Aorta (tissue), 5 donors: ENCODE measurements around the gene RPN2. TPM values are rescaled to one million over a fixed set of nuclear protein-coding genes. Genes with fewer than 3 reads are reported as not detected.

Experiments used
- ATAC-seq: fragments of 200-7000 bp; cut with Tn5 transposase; one replicate; pipeline ENCODE4 v1.9.1; 2022; ENCODE audit warnings: moderate library complexity; ENCODE audit not compliant: low FRiP score
- DNase-seq, 2 donors: peaks; one replicate each; pipeline ENCODE4 v3.0.0-alpha.2; 2020
- H3K27ac ChIP-seq, 2 donors: one replicate each; pipeline ENCODE4 v1.5.1; 2013; ENCODE audit warnings: low read length in 2 of 2, mild to moderate bottlenecking in 2 of 2, moderate library complexity in 2 of 2, control low read depth in 1 of 2, inconsistent platforms in 1 of 2, low read depth in 1 of 2
- H3K27me3 ChIP-seq, 2 donors: one replicate each; pipeline ENCODE4 v1.6.1; 2013; ENCODE audit warnings: control low read depth in 1 of 2, low read length in 1 of 2, mild to moderate bottlenecking in 1 of 2, moderate library complexity in 1 of 2; ENCODE audit not compliant: insufficient read depth in 2 of 2, control insufficient read depth in 1 of 2
- H3K36me3 ChIP-seq, 2 donors: one replicate each; pipeline ENCODE4 v1.6.1; 2013; ENCODE audit warnings: control low read depth in 1 of 2, low read length in 1 of 2, mild to moderate bottlenecking in 1 of 2; ENCODE audit not compliant: insufficient read depth in 2 of 2, control insufficient read depth in 1 of 2
- H3K4me1 ChIP-seq, 2 donors: one replicate each; pipeline ENCODE4 v1.6.1; 2013; ENCODE audit warnings: low read length in 2 of 2, control low read depth in 1 of 2, mild to moderate bottlenecking in 1 of 2, moderate library complexity in 1 of 2; ENCODE audit not compliant: insufficient read depth in 2 of 2, control insufficient read depth in 1 of 2
- H3K4me3 ChIP-seq, 2 donors: one replicate each; pipeline ENCODE4 v1.5.1; 2013; ENCODE audit warnings: low read length in 2 of 2, control low read depth in 1 of 2, mild to moderate bottlenecking in 1 of 2
- H3K9me3 ChIP-seq: one replicate; pipeline ENCODE4 v1.6.1; 2013; ENCODE audit warnings: mild to moderate bottlenecking, low read length; ENCODE audit not compliant: control insufficient read depth
- WGBS, 2 donors: extraction: QIAGEN DNeasy Blood & Tissue Kit; methylation state at CpG; one replicate each; pipeline ENCODE4 v1.1.7; 2013; 5-methylcytosine and 5-hydroxymethylcytosine counted together
- intact Hi-C, 2 donors: fragments of 100-400 bp; cut with DNase I; formaldehyde crosslinking; loops; one replicate each; pipeline versions ENCODE4 v1.14.2 to v1.15.0; 2022
- polyA plus RNA-seq, 2 donors: library from polyadenylated mRNA; stranded (reverse); fragments of 200-250 nt; gene quantifications; one replicate each; pipeline ENCODE4 v1.2.3, GENCODE V29; 2013
- total RNA-seq, 2 donors: library from RNA; stranded (reverse); fragmentation: NEBNext Ultra II Directional; extraction: Animal tissue kit (Norgen Biotek cat#: 25700); gene quantifications; one replicate each; pipeline ENCODE4 v1.2.1, GENCODE V29; 2021
- donor health status: healthy with polysubstance abuse.
- donor health status: Bipolar disorder and iron deficiency.
- donor health status: DM: no; HTN: no; CAD: no.
- donor health status: DM: no; HTN: no; CAD: no.
- donor health status: DM: yes; HTN: yes; CAD: no.

Gene RPN2
- total and polyA plus RNA-seq, 4 donors: 47.2 to 137 (median 121) TPM

GRCh38 chr20:37163832-37164554 lies 15.1 kb upstream of the RPN2 start:
- intact Hi-C loops: no loop called here
- Histone ChIP-seq H3K4me3 (no peak overlapping the region), H3K27ac (no peak overlapping the region), H3K9me3 (no peaks in the 10 kb centered on the region), H3K36me3 (no peaks in the 10 kb centered on the region), H3K27me3 (no peaks in the 10 kb centered on the region), H3K4me1 (no peaks in the 10 kb centered on the region)
- no peak for ATAC-seq
- 92 to 94% methylated on average over 4 of the region's 4 CpGs for WGBS, 2 donors
- no peak for DNase-seq

GRCh38 chr20:37165031-37165430 lies 14.1 kb upstream of the RPN2 start:
- DNase-seq (no peak), ATAC-seq (no peak)
- H3K4me3 ChIP-seq: no peak overlapping the region
- H3K36me3 ChIP-seq: no peaks in the 10 kb centered on the region
- WGBS, 2 donors: 97 to 100% methylated on average over 1 of the region's 1 CpG
- H3K27me3 ChIP-seq: no peaks in the 10 kb centered on the region
- no peaks in the 10 kb centered on the region for H3K9me3 ChIP-seq
- H3K27ac ChIP-seq: no peak overlapping the region
- H3K4me1 ChIP-seq: no peaks in the 10 kb centered on the region
- intact Hi-C loops: no loop called here

GRCh38 chr20:37166867-37167266 lies 12.3 kb upstream of the RPN2 start:
- Histone ChIP-seq H3K4me3 (no peak overlapping the region), H3K4me1 (no peaks in the 10 kb centered on the region), H3K9me3 (no peaks in the 10 kb centered on the region), H3K36me3 (no peaks in the 10 kb centered on the region), H3K27me3 (no peaks in the 10 kb centered on the region), H3K27ac (no peak overlapping the region)
- intact Hi-C loops: no loop called here
- no peak for DNase-seq
- ATAC-seq: no peak
- 98 to 100% methylated on average over 5 of the region's 5 CpGs for whole genome bisulfite sequencing, 2 donors

GRCh38 chr20:37172836-37173235 lies 6.3 kb upstream of the RPN2 start:
- intact Hi-C loops: no loop called here
- Histone ChIP-seq H3K4me3 (no peak overlapping the region), H3K9me3 (no peaks in the 10 kb centered on the region), H3K4me1 (no peaks in the 10 kb centered on the region), H3K27ac (no peak overlapping the region), H3K27me3 (no peaks in the 10 kb centered on the region), H3K36me3 (no peaks in the 10 kb centered on the region)
- WGBS, 2 donors: 92 to 95% methylated on average over 4 of the region's 4 CpGs
- DNase-seq (no peak), ATAC-seq (no peak)

- Histone ChIP-seq H3K9me3 (no peaks in the 10 kb centered on the region), H3K36me3 (no peaks in the 10 kb centered on the region), H3K27me3 (no peaks in the 10 kb centered on the region), H3K4me1 (peaks cover 0 to 4% of the 10 kb centered on the region in 2 donors), H3K4me3 (peak overlapping the region; percentile 65 to 91), H3K27ac (peak overlapping the region in 1 of 2 donors; percentile 98)
- no peak for ATAC-seq
- WGBS, 2 donors: 8% methylated on average over 15 of the region's 15 CpGs
- DNase-seq: no peak
- intact Hi-C loops: no loop called here
Measured at GRCh38 chr20:37179683-37180524, 774 bp downstream of the RPN2 start.

- no peak for DNase-seq
- no peak for ATAC-seq
Measured at GRCh38 chr20:37185686-37186085, 6.6 kb downstream of the RPN2 start.

GRCh38 chr20:37188787-37189186 lies 9.7 kb downstream of the RPN2 start:
- no peaks in the 10 kb centered on the region for H3K9me3 ChIP-seq
- no peaks in the 10 kb centered on the region for H3K4me1 ChIP-seq
- WGBS, 2 donors: 83 to 91% methylated on average over 7 of the region's 7 CpGs
- no peak overlapping the region for H3K4me3 ChIP-seq
- DNase-seq (no peak), ATAC-seq (no peak)
- intact Hi-C loops: no loop called here
- no peak overlapping the region for H3K27ac ChIP-seq
- H3K36me3 ChIP-seq: peaks cover 0 to 3% of the 10 kb centered on the region in 2 donors
- no peaks in the 10 kb centered on the region for H3K27me3 ChIP-seq

More at GRCh38 chr20:37185686-37186085, 6.6 kb downstream of the RPN2 start:
- no peak overlapping the region for H3K4me3 ChIP-seq
- H3K36me3 ChIP-seq: peaks cover 0 to 3% of the 10 kb centered on the region in 2 donors
- 92 to 97% methylated on average over 5 of the region's 5 CpGs for WGBS, 2 donors
- no peaks in the 10 kb centered on the region for H3K9me3 ChIP-seq
- peaks cover 0 to 1% of the 10 kb centered on the region in 2 donors for H3K4me1 ChIP-seq
- H3K27me3 ChIP-seq: no peaks in the 10 kb centered on the region
- H3K27ac ChIP-seq: no peak overlapping the region
- intact Hi-C loops: no loop called here

GRCh38 chr20:37189416-37190016 lies 10.4 kb downstream of the RPN2 start:
- intact Hi-C loops: loop anchor here in 1 of 2 donors (10.0 kb wide), 1 partner anchor 75 kb away; the partner anchor contains the start of gene GHRH
- 55 to 61% methylated on average over 6 of the region's 6 CpGs for WGBS, 2 donors
- H3K36me3 ChIP-seq: peaks cover 0 to 3% of the 10 kb centered on the region in 2 donors

More at GRCh38 chr20:37189416-37190016, 10.4 kb downstream of the RPN2 start:
- DNase-seq (no peak), ATAC-seq (no peak)
- Histone ChIP-seq H3K4me3 (no peak overlapping the region), H3K4me1 (no peaks in the 10 kb centered on the region), H3K9me3 (no peaks in the 10 kb centered on the region), H3K27ac (no peak overlapping the region), H3K27me3 (no peaks in the 10 kb centered on the region)
